Astrocyte (in vitro differentiated cells and primary cell): ENCODE results near the gene AP3S2.

ENCODE experiments used
- CTCF ChIP-seq: IDR thresholded peaks from 2 replicates; pipeline ENCODE4 v1.5.1; 2011; ENCODE audit warnings: low read depth, mild to moderate bottlenecking, inconsistent platforms, low read length, moderate library complexity; ENCODE audit not compliant: insufficient read depth
- EZH2 ChIP-seq: IDR thresholded peaks from 2 replicates; pipeline ENCODE4 v1.6.1; 2012; ENCODE audit warnings: mild to moderate bottlenecking, low read length, inconsistent platforms; ENCODE audit not compliant: insufficient read depth

DNA sequence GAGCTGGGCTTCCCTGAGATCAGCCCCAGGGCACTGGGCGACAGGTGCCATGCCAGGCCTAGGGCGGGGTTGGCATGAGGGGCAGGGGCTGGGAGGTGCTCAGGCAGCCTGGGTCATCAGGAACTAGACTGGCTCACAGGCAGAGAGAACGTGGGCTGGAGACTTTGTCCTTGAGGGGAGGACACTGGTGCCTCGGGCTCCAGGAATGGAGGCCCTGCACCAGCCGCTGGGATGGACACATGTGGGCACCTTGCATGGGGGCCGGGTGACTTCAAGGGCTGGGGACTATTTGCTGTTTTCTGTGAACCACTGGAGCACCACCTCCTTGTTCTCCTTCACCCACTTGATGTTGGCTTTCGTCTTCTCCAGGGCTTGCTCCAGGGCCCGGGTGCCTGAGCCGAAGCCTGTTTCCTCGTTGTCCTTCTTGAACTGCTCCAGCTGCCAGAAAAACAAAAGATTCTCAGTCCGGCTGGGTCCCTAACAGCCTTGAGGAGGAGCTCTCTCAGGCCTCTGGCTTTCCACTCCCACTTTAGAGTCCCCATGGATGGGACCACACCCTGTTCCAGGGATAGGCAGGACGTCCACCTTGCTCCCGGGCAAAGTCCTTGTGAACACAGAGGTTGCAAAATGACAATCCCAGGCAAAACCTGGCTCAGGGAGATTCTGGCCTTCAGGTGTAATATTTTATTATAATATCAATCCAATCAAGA lies 108.6 kb downstream of the AP3S2 start:
- TF ChIP-seq EZH2 = no peak
- no peak for TF ChIP-seq CTCF
